Gastroesophageal sphincter (tissue), 4 donors: ENCODE data around the gene GSTK1. TPM values are rescaled to one million over a fixed set of nuclear protein-coding genes. Genes with fewer than 3 reads are reported as not detected.
A peak's percentile ranks its signal among the peaks of the same experiment; 100 is the strongest.

Experiments used
- ATAC-seq: fragments of 150-250 bp; one replicate; pipeline ENCODE4 v1.9.1; 2016; ENCODE audit warnings: mild to moderate bottlenecking, moderate library complexity
- H3K27ac ChIP-seq, 4 donors: fragments of 200-600 bp; sonication (generic) in 3 of 4; 1 replicate in 3 of 4; 2 replicates in 1 of 4; pipeline ENCODE4 v1.5.1; 2016 to 2019
- H3K27me3 ChIP-seq: fragments of 200-600 bp; sonication (generic); one replicate; pipeline ENCODE4 v1.5.1; 2019
- H3K36me3 ChIP-seq, 2 donors: fragments of 200-600 bp; sonication (generic); one replicate each; pipeline ENCODE4 v1.5.1; 2019; ENCODE audit warnings: control low read depth in 1 of 2
- H3K4me1 ChIP-seq, 3 donors: fragments of 200-600 bp; sonication (generic); 1 replicate in 2 of 3; 2 replicates in 1 of 3; pipeline ENCODE4 v1.5.1; 2016 to 2019; ENCODE audit warnings: control low read depth in 2 of 3
- H3K4me3 ChIP-seq, 2 donors: fragments of 200-600 bp; sonication (generic); one replicate each; pipeline ENCODE4 v1.5.1; 2019; ENCODE audit warnings: mild to moderate bottlenecking in 1 of 2, moderate library complexity in 1 of 2
- H3K9me3 ChIP-seq, 3 donors: fragments of 200-600 bp; sonication (generic); one replicate each; pipeline ENCODE4 v1.5.1; 2017 to 2019; ENCODE audit warnings: control low read depth in 2 of 3
- EP300 ChIP-seq: sonication (generic); formaldehyde crosslinking; IDR thresholded peaks from one replicate; pipeline ENCODE4 v1.6.1; 2017; ENCODE audit warnings: antibody characterized with exemption, mild to moderate bottlenecking
- POLR2A ChIP-seq, 2 donors: fragments of 450-650 bp; IDR thresholded peaks; one replicate each; pipeline ENCODE4 v1.6.1; 2017; ENCODE audit warnings: antibody characterized with exemption in 2 of 2, mild to moderate bottlenecking in 2 of 2, moderate library complexity in 1 of 2
- POLR2AphosphoS5 ChIP-seq: sonication (generic); formaldehyde crosslinking; IDR thresholded peaks from one replicate; pipeline ENCODE4 v1.6.1; 2017; ENCODE audit warnings: antibody characterized with exemption
- WGBS, 2 donors: methylation state at CpG; one replicate each; pipeline ENCODE4 v1.1.5; 2018; ENCODE audit warnings: low coverage in 1 of 2; 5-methylcytosine and 5-hydroxymethylcytosine counted together
- total RNA-seq, 4 donors: library from RNA; depleted of rRNA; stranded (reverse); fragments of >200 nt; gene quantifications; one replicate each; pipeline ENCODE4 v1.1.0, GENCODE V29; 2016
- TF ChIP-seq, protein P1 (sequence below), 4 experiments: fragments of 200-600 bp in 2 of 4; fragments of 450-650 bp in 2 of 4; sonication (generic) in 1 of 4; IDR thresholded peaks; one replicate each; pipeline ENCODE4 v1.5.1; 2017 to 2019; ENCODE audit warnings: antibody characterized with exemption in 4 of 4, mild to moderate bottlenecking in 2 of 4, moderate library complexity in 2 of 4

GSTK1 gene
- total RNA-seq, 4 donors from 2014 or later = 98.1 to 128 (median 120) TPM

DNA sequence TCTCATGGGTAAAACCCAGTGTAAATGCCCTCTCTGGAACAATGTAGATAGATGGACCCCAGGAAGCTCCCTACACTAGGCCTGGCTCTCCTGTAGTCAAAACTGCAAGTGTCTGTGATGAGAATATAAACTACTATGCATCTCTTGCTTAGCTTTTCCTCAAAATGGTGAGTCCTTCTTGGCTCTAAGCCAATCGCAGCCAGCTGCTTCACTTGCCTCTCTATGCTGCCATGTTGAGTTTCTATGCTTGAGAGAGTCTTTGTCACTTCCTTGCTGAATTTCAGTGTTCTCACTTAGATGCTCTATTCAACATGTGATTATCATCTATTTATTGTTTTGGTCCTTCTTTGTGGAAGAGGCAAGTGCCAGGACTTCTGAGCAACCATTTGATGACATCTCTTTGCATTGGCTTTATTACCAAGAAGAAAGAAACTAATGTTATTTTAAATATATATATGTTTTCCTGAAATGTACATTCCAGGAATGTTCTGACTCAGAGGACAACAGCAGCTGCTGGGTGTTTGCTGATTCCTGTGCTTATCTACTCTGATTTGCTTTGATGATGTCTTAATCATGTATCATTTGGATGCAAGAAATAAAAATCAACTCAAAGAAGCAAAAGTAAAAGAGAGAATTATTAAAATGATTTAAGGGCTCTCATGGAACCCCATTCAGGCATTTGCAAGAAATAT is 24.8 kb upstream of the GSTK1 start:
- no peak for ATAC-seq
- 67 to 90% methylated on average over 1 of the region's 1 CpG for whole genome bisulfite sequencing, 2 donors
- no peak overlapping the region for H3K27ac ChIP-seq

DNA sequence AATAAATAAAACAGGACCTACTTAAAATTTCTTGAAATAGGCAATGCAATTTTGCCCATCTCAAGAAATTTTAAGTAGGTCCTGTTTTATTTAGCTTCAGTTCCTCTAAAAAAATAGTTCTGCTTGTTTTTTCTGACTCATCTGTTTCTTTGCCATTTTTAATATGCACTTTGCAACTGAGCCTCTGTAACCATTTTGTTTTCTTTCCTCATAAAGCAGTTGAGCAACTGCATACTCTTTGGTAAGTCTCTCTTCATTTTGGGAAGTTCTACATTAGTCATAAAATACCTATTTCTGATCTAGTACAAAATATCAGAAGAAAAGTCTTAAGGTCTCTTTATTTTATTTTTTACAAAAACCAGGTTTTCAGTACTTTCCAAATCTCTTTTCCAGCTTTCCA is 23.4 kb upstream of the GSTK1 start:
- Histone ChIP-seq H3K27ac (no peak overlapping the region), H3K4me1 (peaks cover 0 to 5% (median 0%) of the 10 kb centered on the region in 3 donors), H3K36me3 (no peaks in the 10 kb centered on the region), H3K27me3 (peaks cover 7% of the 10 kb centered on the region), H3K4me3 (no peak overlapping the region), H3K9me3 (peaks cover 0 to 24% (median 0%) of the 10 kb centered on the region in 3 donors)
- ATAC-seq = no peak
- TF ChIP-seq, protein P1, sequence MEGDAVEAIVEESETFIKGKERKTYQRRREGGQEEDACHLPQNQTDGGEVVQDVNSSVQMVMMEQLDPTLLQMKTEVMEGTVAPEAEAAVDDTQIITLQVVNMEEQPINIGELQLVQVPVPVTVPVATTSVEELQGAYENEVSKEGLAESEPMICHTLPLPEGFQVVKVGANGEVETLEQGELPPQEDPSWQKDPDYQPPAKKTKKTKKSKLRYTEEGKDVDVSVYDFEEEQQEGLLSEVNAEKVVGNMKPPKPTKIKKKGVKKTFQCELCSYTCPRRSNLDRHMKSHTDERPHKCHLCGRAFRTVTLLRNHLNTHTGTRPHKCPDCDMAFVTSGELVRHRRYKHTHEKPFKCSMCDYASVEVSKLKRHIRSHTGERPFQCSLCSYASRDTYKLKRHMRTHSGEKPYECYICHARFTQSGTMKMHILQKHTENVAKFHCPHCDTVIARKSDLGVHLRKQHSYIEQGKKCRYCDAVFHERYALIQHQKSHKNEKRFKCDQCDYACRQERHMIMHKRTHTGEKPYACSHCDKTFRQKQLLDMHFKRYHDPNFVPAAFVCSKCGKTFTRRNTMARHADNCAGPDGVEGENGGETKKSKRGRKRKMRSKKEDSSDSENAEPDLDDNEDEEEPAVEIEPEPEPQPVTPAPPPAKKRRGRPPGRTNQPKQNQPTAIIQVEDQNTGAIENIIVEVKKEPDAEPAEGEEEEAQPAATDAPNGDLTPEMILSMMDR (IDR thresholded peaks at IDR 0.05) = no peak
- TF ChIP-seq POLR2A (IDR thresholded peaks at IDR 0.05) = no peak
- no peak for TF ChIP-seq POLR2AphosphoS5
- TF ChIP-seq EP300 = no peak

More for the DNA sequence above, 24.8 kb upstream of the GSTK1 start:
- Histone ChIP-seq H3K36me3 (no peaks in the 10 kb centered on the region), H3K4me3 (no peak overlapping the region), H3K27me3 (peaks cover 7% of the 10 kb centered on the region), H3K4me1 (peaks cover 0 to 5% (median 0%) of the 10 kb centered on the region in 3 donors), H3K9me3 (peaks cover 0 to 26% (median 0%) of the 10 kb centered on the region in 3 donors)
- TF ChIP-seq, protein P1 (IDR thresholded peaks at IDR 0.05) = no peak
- TF ChIP-seq POLR2AphosphoS5 = no peak
- no peak for TF ChIP-seq EP300
- no peak for TF ChIP-seq POLR2A (IDR thresholded peaks at IDR 0.05)

DNA sequence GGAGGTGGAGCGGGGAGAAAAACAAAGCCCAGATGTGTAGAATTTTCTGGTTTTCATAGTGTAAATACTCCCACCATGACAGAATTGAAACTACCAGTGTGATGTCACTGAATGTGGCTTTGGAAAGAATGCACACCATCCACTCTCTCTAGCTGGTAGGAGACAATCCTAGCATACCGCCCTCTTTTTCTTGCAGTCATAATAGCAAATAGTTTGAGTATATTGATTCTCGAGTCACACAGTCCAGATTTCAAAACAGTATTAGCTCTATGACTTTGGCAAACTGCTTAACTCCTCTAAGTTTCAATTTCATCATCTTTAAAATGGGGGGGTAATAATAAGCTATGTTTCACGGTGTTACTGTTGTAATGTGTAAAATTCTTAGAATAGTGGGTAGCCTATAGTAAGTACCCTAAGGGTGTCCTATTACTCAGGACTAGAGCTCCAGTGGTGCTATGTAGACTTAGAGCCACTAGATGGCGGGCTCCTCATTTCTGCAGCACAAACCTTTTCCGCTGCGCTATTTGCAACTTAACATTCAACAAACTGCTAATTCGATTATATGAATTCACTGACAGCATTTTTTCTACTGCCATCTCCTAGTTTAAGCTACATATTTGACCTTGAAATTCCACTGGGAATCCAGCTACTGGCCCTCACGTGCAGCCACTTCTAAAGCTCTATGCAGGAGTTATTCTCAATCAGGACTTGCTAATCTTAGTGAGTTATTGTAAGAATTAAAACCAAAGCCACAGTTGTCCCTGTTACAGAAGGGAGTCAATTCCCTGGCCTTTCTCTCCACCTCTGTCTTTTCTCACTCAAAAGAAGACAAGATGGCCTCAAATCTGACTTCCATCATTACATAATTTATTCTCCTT is 22.7 kb upstream of the GSTK1 start:
- Histone ChIP-seq H3K4me1 (peaks cover 0 to 5% (median 0%) of the 10 kb centered on the region in 3 donors), H3K36me3 (no peaks in the 10 kb centered on the region), H3K27me3 (peaks cover 9% of the 10 kb centered on the region), H3K27ac (peak overlapping the region in 1 of 4 donors; percentile 28), H3K4me3 (no peak overlapping the region), H3K9me3 (peaks cover 0 to 21% (median 0%) of the 10 kb centered on the region in 3 donors)
- TF ChIP-seq, protein P1 (IDR thresholded peaks at IDR 0.05) = peak; percentile 81 to 90 (median 86)
- TF ChIP-seq POLR2AphosphoS5 = no peak
- WGBS, 2 donors = 18 to 19% methylated on average over 6 to 9 of the region's 9 CpGs
- peak; percentile 71 for ATAC-seq

DNA sequence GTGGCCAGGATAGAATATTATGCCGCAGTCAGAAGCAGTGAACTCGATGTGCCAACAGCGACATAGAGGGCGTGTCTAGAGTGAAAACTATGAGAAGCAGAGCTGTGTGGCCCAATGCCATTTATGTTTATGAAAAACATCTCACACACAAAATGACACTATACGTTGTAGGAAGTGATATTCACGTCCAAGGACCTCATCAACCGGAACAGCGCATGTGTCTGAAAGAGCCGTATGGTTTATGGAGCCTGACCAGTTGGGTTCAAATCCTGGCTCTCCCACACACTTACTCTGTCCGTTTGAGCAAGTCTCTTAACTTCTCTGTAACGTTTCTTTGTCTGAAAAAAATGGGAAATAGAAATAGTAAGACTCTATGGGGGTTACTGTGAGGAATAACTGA is 20.9 kb upstream of the GSTK1 start:
- Histone ChIP-seq H3K27ac (no peak overlapping the region), H3K27me3 (peaks cover 13% of the 10 kb centered on the region), H3K36me3 (no peaks in the 10 kb centered on the region), H3K4me1 (peaks cover 0 to 5% (median 0%) of the 10 kb centered on the region in 3 donors), H3K4me3 (no peak overlapping the region), H3K9me3 (peaks cover 0 to 5% (median 0%) of the 10 kb centered on the region in 3 donors)
- TF ChIP-seq POLR2AphosphoS5 (no peak), EP300 (no peak), POLR2A (IDR thresholded peaks at IDR 0.05) (no peak)
- TF ChIP-seq, protein P1 (IDR thresholded peaks at IDR 0.05) = no peak
- no peak for ATAC-seq
- 82 to 85% methylated on average over 10 to 11 of the region's 11 CpGs for WGBS, 2 donors
